D721Med (cell line): ENCODE measurements around the gene PREX1.
"Not testable (repeated sequence)": the region's sequence is repeated elsewhere in the genome, so short reads cannot be mapped to it uniquely, and the experiment has no call there.

ENCODE experiments used
- DNase-seq: peaks from one replicate; pipeline ENCODE4 v3.0.0; 2011; ENCODE audit warnings: low spot score; ENCODE audit not compliant: insufficient read length
- FAIRE-seq: peaks from 2 replicates; lab custom pipeline; 2011; peaks lifted over from hg19 to GRCh38; lab: Jason Lieb, UNC
- TF ChIP-seq, protein P1 (sequence below): IDR thresholded peaks from 2 replicates; pipeline ENCODE4 v1.5.1; 2012; ENCODE audit warnings: mild to moderate bottlenecking, control low read depth; ENCODE audit not compliant: insufficient read depth; ENCODE audit errors: missing control alignments

The PREX1 gene

DNA sequence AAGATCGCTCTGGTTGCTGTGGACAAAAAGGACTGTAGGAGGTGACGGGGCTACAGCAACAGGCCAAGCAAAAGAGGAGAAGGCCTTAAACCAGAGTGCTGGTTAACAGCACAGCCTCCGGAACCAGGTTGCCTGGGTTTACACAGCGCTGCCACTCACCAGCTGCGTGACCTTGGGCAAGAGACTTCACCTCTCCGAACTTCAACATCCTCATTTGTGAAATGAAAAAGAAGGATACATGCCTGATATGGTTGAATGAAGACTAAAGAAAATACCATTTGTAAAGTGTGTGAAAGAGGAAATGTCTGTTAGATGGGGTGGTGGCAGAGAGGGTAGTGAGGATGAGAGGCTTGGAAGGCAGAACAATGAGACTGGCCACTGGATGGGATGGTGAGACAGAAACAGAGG lies 44.9 kb downstream of the PREX1 start:
- FAIRE-seq (no peak), DNase-seq (no peak)
- TF ChIP-seq, protein P1, sequence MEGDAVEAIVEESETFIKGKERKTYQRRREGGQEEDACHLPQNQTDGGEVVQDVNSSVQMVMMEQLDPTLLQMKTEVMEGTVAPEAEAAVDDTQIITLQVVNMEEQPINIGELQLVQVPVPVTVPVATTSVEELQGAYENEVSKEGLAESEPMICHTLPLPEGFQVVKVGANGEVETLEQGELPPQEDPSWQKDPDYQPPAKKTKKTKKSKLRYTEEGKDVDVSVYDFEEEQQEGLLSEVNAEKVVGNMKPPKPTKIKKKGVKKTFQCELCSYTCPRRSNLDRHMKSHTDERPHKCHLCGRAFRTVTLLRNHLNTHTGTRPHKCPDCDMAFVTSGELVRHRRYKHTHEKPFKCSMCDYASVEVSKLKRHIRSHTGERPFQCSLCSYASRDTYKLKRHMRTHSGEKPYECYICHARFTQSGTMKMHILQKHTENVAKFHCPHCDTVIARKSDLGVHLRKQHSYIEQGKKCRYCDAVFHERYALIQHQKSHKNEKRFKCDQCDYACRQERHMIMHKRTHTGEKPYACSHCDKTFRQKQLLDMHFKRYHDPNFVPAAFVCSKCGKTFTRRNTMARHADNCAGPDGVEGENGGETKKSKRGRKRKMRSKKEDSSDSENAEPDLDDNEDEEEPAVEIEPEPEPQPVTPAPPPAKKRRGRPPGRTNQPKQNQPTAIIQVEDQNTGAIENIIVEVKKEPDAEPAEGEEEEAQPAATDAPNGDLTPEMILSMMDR: no peak

DNA sequence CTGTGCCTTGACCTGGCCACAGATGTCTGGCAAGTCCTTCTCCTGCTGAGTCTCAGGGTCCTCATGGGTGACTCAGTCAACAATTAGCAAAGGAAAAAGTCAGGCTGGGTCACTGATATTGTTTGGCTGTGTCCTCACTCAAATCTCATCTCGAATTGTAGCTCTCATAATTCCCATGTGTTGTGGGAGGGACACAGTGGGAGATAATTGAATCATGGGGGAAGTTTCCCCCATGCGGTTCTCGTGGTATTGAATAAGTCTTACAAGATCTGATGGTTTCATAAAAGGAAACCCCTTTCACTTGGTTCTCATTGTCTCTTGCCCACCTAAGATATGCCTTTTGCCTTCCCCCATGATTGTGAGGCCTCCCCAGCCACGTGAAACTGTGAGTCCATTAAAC lies 45.7 kb downstream of the PREX1 start:
- DNase-seq (no peak), FAIRE-seq (no peak)
- TF ChIP-seq, protein P1: no peak

DNA sequence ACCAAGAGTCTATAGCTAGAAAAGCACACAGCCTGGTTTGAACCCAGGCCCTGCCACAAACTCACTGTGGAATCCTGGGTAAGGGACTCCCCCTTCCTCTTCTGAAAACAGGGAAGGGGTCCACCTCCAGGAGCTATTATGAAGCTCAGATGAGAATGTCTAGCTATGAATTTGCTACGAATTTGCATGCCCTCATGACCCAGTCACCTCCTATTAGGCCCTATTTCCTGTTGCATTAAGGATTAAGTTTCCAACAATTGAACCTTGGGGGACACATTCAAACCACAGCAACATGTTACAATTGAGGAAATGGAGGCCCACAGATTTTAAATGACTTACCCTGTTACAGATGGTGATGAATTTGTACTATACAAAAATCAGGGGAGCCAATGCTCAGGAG lies 46.2 kb downstream of the PREX1 start:
- FAIRE-seq (no peak), DNase-seq (no peak)
- TF ChIP-seq, protein P1: no peak

DNA sequence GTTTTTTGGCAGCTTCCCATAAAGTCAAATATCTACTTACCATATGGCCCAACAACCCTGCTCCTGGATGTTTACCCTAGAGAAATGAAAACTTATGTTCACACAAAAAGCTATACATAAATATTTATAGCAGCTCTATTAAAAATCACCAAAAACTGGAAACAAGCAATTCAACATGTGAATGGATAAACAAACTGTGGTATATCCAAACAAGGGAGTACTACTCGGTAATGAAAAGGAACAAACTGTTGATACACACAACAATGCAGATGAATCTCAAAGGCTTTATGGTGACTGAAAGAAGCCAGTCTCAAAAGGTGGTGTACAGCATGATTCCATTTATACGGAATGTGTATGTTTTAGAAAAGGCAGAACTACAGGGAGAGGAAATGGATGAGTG lies 48.4 kb downstream of the PREX1 start:
- TF ChIP-seq, protein P1: no peak
- FAIRE-seq: no peak
- no peak for DNase-seq

DNA sequence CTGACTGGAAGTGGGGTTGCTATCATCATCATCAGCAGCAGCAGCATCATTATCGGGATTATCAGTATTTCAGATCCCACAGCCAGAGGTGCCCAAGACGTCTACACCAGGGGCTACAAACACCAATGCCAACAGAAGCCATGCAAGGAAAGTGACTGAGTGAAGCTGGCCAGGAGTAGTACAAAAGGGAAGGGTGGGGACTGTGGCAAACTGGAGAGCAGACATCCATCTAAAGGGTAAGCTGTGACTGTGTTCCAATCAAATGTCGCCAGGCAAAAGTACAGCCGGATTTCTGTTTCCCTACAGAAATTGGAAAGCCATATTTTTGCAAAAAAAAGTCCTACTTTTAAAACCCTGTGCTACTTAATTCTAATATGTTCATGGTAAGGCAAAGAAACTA lies 50.0 kb downstream of the PREX1 start:
- TF ChIP-seq, protein P1: no peak
- FAIRE-seq: no peak

DNA sequence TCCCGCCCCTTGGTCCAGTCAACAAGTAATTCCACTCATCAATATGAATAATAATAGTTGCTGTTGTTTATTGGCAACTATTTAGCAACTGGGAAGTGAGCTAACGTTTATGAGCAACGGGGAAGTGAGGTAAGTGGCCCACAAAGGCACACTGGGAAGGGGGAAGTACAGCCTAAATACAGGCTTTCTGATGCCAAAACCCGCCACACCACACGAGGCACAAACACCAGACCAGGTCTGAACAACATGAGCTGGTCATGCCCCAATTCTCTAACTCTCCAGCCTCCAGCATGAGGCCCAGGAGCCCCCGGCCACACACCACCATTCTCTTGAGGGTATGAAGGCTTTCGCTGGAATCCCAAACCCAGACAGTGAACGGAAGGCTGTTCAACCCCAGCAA lies 50.8 kb downstream of the PREX1 start:
- FAIRE-seq: no peak
- DNase-seq: no peak
- TF ChIP-seq, protein P1: no peak

More for the DNA sequence above, 50.0 kb downstream of the PREX1 start:
- DNase-seq: no peak

DNA sequence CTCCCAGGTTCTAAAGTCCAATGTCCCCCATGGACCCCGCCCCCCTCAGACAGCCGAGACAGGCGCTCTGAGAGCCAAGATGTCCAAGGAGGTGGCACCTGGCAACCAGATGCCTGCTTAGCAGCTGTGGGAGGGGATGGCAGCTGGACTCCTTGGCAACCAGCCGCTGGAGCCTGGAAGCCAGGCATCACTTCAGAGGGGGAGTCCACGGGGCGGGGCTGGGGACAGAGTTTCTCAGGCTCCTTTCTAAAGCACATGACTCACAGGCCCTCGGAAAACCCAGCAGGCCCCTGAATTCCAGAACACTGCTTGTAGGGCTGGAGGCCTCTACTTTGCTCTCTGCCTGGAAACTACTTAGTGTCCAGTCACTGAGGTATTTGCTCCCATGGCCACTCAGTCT lies 51.5 kb downstream of the PREX1 start:
- TF ChIP-seq, protein P1: no peak
- DNase-seq (no peak), FAIRE-seq (no peak)

DNA sequence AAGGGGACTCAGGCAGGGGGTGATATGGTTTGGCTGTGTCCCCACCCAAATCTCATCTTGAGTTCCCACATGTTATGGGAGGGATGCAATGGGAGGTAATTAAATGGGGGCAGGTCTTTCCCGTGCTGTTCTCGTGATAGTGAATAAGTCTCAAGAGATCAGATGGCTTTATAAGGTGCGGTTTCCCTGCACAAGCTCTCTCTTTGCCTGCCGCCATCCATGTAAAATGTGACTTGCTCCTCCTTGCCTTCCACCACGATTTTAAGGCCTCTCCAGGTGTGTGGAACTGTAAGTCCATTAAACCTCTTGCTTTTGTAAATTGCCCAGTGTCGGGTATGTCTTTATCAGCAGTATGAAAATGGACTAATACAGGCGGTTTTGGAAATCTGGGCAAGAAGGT lies 52.3 kb downstream of the PREX1 start:
- FAIRE-seq, DNase-seq: not testable (repeated sequence)
